GM12878 (cell line): ENCODE results near the gene PITRM1. TPM values are rescaled to one million over a fixed set of nuclear protein-coding genes. Genes with fewer than 3 reads are reported as not detected.

Experiments
- ATAC-seq: fragments of 200-7000 bp; cut with Tn5 transposase; 3 replicates; pipeline ENCODE4 v1.9.1; 2020; ENCODE audit warnings: mild to moderate bottlenecking, moderate library complexity
- BruUV-seq: library from RNA; stranded (reverse); fragments of 400-500 nt; replicated peaks from 2 replicates; lab custom pipeline; 2021; lab: Mats Ljungman, UMichigan
- CTCF ChIA-PET: fragments of 300-600 bp; sonication (Branson Sonifier 250); formaldehyde crosslinking; extraction: SDS; loops from one replicate; lab custom pipeline; 2021; ENCODE audit warnings: inconsistent platforms; lab: Yijun Ruan, JAX
- POLR2A ChIA-PET: fragments of 350-600 bp; formaldehyde crosslinking; extraction: SDS; loops from one replicate; lab custom pipeline; 2021; ENCODE audit warnings: inconsistent platforms; lab: Charles Lee
- RAD21 ChIA-PET: fragments of 300-600 bp; sonication (Branson Sonifier 250); formaldehyde crosslinking; loops from one replicate; lab custom pipeline; 2023; ENCODE audit warnings: antibody characterized with exemption; ENCODE audit not compliant: unreplicated experiment; lab: Charles Lee
- SMC1A ChIA-PET: fragments of 300-600 bp; sonication (Branson Sonifier 250); formaldehyde crosslinking; loops from one replicate; lab custom pipeline; 2023; ENCODE audit not compliant: unreplicated experiment, uncharacterized antibody; lab: Charles Lee
- DNase-seq: peaks from one replicate; pipeline ENCODE4 v3.0.0-alpha.2; 2011; ENCODE audit warnings: low read depth, low spot score
- FAIRE-seq: peaks from 3 replicates; lab custom pipeline; 2011; peaks lifted over from hg19 to GRCh38; lab: Jason Lieb, UNC
- H2AFZ ChIP-seq: 2 replicates; pipeline ENCODE4 v1.6.0; 2011; ENCODE audit warnings: low read depth, low read length, control low read depth; ENCODE audit not compliant: control insufficient read depth
- H3K27ac ChIP-seq: 2 replicates; pipeline ENCODE4 v1.5.1; 2011; ENCODE audit warnings: control low read depth; ENCODE audit not compliant: control insufficient read depth, insufficient read depth
- H3K27me3 ChIP-seq, 2 experiments: replicated peaks in 1 of 2; 2 replicates each; pipeline versions ENCODE4 v1.6.0 to v1.6.1; 2011; ENCODE audit warnings: low read length in 1 of 2; ENCODE audit not compliant: control insufficient read depth in 2 of 2, insufficient read depth in 2 of 2
- H3K36me3 ChIP-seq, 2 experiments: 2 replicates each; pipeline ENCODE4 v1.5.1; 2011; ENCODE audit warnings: low read length in 1 of 2; ENCODE audit not compliant: control insufficient read depth in 2 of 2, insufficient read depth in 2 of 2
- H3K4me1 ChIP-seq: 2 replicates; pipeline ENCODE4 v1.6.1; 2011; ENCODE audit warnings: mild to moderate bottlenecking, low read length, moderate library complexity, mixed read lengths; ENCODE audit not compliant: control insufficient read depth, insufficient read depth
- H3K4me2 ChIP-seq: 2 replicates; pipeline ENCODE4 v1.6.0; 2011; ENCODE audit warnings: control low read depth; ENCODE audit not compliant: control insufficient read depth, insufficient read depth
- H3K4me3 ChIP-seq: fragments of 200-600 bp; sonication (generic); 2 replicates; pipeline ENCODE4 v1.5.1; 2016
- H3K79me2 ChIP-seq: 2 replicates; pipeline ENCODE4 v1.6.0; 2011; ENCODE audit warnings: low read length; ENCODE audit not compliant: control insufficient read depth, insufficient read depth
- H3K9ac ChIP-seq: 2 replicates; pipeline ENCODE4 v1.8.0; 2011; ENCODE audit warnings: low read length, control low read depth, mixed read lengths; ENCODE audit not compliant: control insufficient read depth, insufficient read depth
- H3K9me3 ChIP-seq: replicated peaks from 3 replicates; pipeline ENCODE4 v1.5.1; 2011; ENCODE audit warnings: mild to moderate bottlenecking, low read length; ENCODE audit not compliant: control insufficient read depth, insufficient read depth
- H4K20me1 ChIP-seq: 2 replicates; pipeline ENCODE4 v1.6.0; 2011; ENCODE audit not compliant: control insufficient read depth, insufficient read depth
- BHLHE40 ChIP-seq, 2 experiments: fragments of 450-650 bp in 1 of 2; IDR thresholded peaks; 2 replicates each; pipeline ENCODE4 v1.6.1; 2011 to 2017; ENCODE audit warnings: low read depth in 2 of 2, borderline replicate concordance in 1 of 2, improper control_type of control experiment in 1 of 2, low read length in 1 of 2, mild to moderate bottlenecking in 1 of 2
- MEF2B ChIP-seq: fragments of 450-650 bp; IDR thresholded peaks from 2 replicates; pipeline ENCODE4 v1.6.1; 2018; ENCODE audit warnings: mild to moderate bottlenecking, moderate library complexity; ENCODE audit not compliant: partially characterized antibody, poor library complexity, severe bottlenecking
- NR2F1 ChIP-seq: fragments of 450-650 bp; conservative IDR thresholded peaks from 2 replicates; pipeline ENCODE4 v1.6.1; 2017; ENCODE audit warnings: mild to moderate bottlenecking
- NRF1 ChIP-seq: conservative IDR thresholded peaks from 2 replicates; pipeline ENCODE4 v1.6.1; 2011; ENCODE audit warnings: mild to moderate bottlenecking, low read depth, low read length, improper control_type of control experiment
- POLR2A ChIP-seq: IDR thresholded peaks from 2 replicates; pipeline ENCODE4 v1.6.1; 2011; ENCODE audit warnings: low read depth, mild to moderate bottlenecking, low read length
- RBBP5 ChIP-seq: fragments of 200-600 bp; sonication (generic); conservative IDR thresholded peaks from 2 replicates; pipeline ENCODE4 v1.6.1; 2016
- RELA ChIP-seq: fragments of 450-650 bp; IDR thresholded peaks from 2 replicates; pipeline ENCODE4 v1.8.0; 2014; ENCODE audit warnings: borderline replicate concordance; ENCODE audit not compliant: partially characterized antibody
- RFX5 ChIP-seq: IDR thresholded peaks from 2 replicates; pipeline ENCODE4 v1.6.1; 2011; ENCODE audit warnings: low read depth, low read length, improper control_type of control experiment
- RUNX3 ChIP-seq: IDR thresholded peaks from 2 replicates; pipeline ENCODE4 v1.6.1; 2012; ENCODE audit warnings: low read length, inconsistent platforms
- SMARCA5 ChIP-seq: fragments of 450-650 bp; IDR thresholded peaks from 2 replicates; pipeline ENCODE4 v1.6.1; 2017; ENCODE audit warnings: mild to moderate bottlenecking
- STAT3 ChIP-seq: IDR thresholded peaks from 2 replicates; pipeline ENCODE4 v1.6.1; 2011; ENCODE audit warnings: low read depth, low read length, improper control_type of control experiment
- TARDBP ChIP-seq: IDR thresholded peaks from 2 replicates; pipeline ENCODE4 v1.6.1; 2016; ENCODE audit warnings: borderline replicate concordance
- TBL1XR1 ChIP-seq: IDR thresholded peaks from 2 replicates; pipeline ENCODE4 v1.6.1; 2012; ENCODE audit warnings: low read depth, low read length, improper control_type of control experiment
- ZSCAN29 ChIP-seq: fragments of 450-650 bp; IDR thresholded peaks from 2 replicates; pipeline ENCODE4 v1.6.1; 2017; ENCODE audit warnings: mild to moderate bottlenecking, moderate library complexity
- WGBS: methylation state at CpG from one replicate; pipeline ENCODE4 v1.1.6; 2016; ENCODE audit warnings: low lambda C conversion rate; ENCODE audit not compliant: insufficient replicate concordance, insufficient coverage; ENCODE audit errors: missing lambda C conversion rate; 5-methylcytosine and 5-hydroxymethylcytosine counted together
- in situ Hi-C: fragments of 300-500 bp; cut with MboI; formaldehyde crosslinking; loops from 9 replicates; pipeline ENCODE4 v1.14.3; 2018; ENCODE audit warnings: mixed read lengths
- intact Hi-C: fragments of 100-400 bp; cut with micrococcal nuclease; formaldehyde crosslinking; loops from one replicate; pipeline ENCODE4 v1.14.2; 2022; ENCODE audit not compliant: unreplicated experiment
- polyA plus RNA-seq, 11 experiments: library from polyadenylated mRNA; depleted of rRNA in 4 of 11; unstranded in 6 of 11; stranded (reverse) in 5 of 11; fragments of >200 nt; fragmentation: Nextera tagmentation in 4 of 11; fragmentation: Illumina TruSeq in 1 of 11; extraction: Ambion mirVana in 4 of 11; extraction: Trizol in 1 of 11; gene quantifications; 1 replicate in 1 of 11; 2 replicates in 10 of 11; pipeline versions ENCODE4 v1.2.1 to v1.2.3, GENCODE V29; 2011 to 2016; ENCODE audit warnings: inconsistent platforms in 2 of 11, missing spikeins in 2 of 11, low read depth in 1 of 11
- total RNA-seq, 4 experiments: library from RNA; depleted of rRNA in 3 of 4; stranded (reverse); fragments of >200 nt in 3 of 4; fragmentation: Illumina TruSeq in 1 of 4; extraction: Trizol in 1 of 4; gene quantifications; 2 replicates each; pipeline versions ENCODE4 v1.2.1 to v1.2.3, GENCODE V29; 2013 to 2021
- TF ChIP-seq, protein P1 (sequence below): fragments of 450-650 bp; IDR thresholded peaks from 2 replicates; pipeline ENCODE4 v1.6.1; 2016; ENCODE audit warnings: mild to moderate bottlenecking

PITRM1 gene
- total and polyA plus RNA-seq, 10 of the 15 experiments (the other 5 are each of a cell fraction or from before 2014, with no cell fraction given), result 15.5 to 53.0 (median 45.0) TPM

DNA sequence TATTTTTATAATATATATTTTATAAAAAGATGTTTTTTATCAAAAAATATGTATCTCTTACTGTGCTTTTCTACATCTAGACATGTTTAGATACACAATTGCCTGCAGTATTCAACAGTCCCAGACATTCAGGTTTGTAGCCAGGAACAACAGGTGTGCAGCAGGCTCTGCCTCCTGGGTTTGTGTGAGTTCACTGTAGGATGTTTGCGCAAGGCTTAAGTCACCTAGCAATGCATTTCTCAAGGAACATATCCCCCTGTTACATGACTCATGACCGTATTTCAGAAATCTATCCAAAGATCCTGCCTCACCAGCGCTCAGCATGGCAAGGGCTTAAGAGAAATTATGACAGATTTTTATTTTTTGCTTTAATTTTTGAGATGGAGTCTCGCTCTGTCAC is 41.5 kb downstream of the PITRM1 start:
- SMC1A ChIA-PET, result no interaction called here
- POLR2A ChIA-PET, result no interaction called here
- Histone ChIP-seq H3K4me2 (no peak overlapping the region), H3K4me1 (no peaks in the 10 kb centered on the region), H3K27ac (no peak overlapping the region), H3K9ac (no peak overlapping the region)
- no peak for DNase-seq
- no peak for TF ChIP-seq TARDBP
- no peak for TF ChIP-seq BHLHE40 (IDR thresholded peaks at IDR 0.05; ENCODE audit: borderline replicate concordance in 1 of 2, low read depth in 2 of 2, low read length in 1 of 2)
- TF ChIP-seq SMARCA5, result no peak
- no peak for TF ChIP-seq RUNX3
- TF ChIP-seq NRF1, result no peak
- TF ChIP-seq TBL1XR1, result no peak
- TF ChIP-seq, all 136 proteins: peak for 0
- intact Hi-C loops, result no loop called here
- no peaks in the 10 kb centered on the region for H4K20me1 ChIP-seq
- RAD21 ChIA-PET, result no interaction called here
- no peaks in the 10 kb centered on the region for H3K9me3 ChIP-seq
- FAIRE-seq (no peak), ATAC-seq (no peak)
- WGBS, result 99% methylated on average over 4 of the region's 4 CpGs
- no peak overlapping the region for H2AFZ ChIP-seq
- in situ Hi-C loops, result no loop called here
- no TSS peak for BruUV-seq
- H3K4me3 ChIP-seq, result no peak overlapping the region
- CTCF ChIA-PET, result no interaction called here
- peaks cover 19 to 59% of the 10 kb centered on the region in 2 experiments for H3K36me3 ChIP-seq
- H3K79me2 ChIP-seq, result no peaks in the 10 kb centered on the region
- no peaks in the 10 kb centered on the region for H3K27me3 ChIP-seq

DNA sequence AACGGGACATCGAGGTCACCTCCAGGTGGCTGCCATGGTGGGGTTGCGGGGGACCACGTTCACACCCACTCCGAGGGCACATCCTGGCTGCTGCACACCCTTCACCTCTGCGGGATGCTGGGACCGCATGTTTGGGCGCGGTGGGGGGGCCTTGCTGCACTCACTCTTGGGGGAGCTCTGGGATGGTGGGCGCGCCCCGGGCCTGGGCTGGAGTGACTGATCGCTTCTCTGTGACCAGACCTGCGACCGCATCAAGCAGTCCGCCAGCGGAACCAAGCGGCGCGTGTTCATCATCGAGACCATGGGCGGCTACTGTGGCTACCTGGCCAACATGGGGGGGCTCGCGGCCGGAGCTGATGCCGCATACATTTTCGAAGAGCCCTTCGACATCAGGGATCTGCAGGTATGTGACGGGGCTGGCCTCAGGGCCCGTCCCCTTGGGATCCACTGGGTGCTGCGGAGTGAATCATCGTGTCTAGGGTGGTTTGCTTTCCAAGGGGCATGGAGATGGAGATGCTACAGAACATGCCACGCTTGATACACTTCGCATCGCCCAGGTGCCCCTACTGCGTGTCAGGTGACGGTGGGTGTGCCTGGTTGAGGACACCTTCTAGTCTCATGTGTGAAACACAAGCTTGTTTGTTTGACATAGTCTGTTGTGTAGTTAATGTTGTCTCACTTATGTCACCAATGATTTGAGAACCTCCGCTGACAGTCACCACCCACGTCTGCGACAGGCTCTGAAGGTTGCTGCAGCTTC is 42.8 kb downstream of the PITRM1 start:
- no peaks in the 10 kb centered on the region for H3K4me1 ChIP-seq
- H3K4me2 ChIP-seq, result no peak overlapping the region
- WGBS, result 94% methylated on average over 40 of the region's 40 CpGs
- DNase-seq (no peak), ATAC-seq (no peak), FAIRE-seq (no peak)
- H3K9ac ChIP-seq, result no peak overlapping the region
- no peak overlapping the region for H3K27ac ChIP-seq
- in situ Hi-C loops (no loop called here), intact Hi-C loops (no loop called here)
- no peak overlapping the region for H2AFZ ChIP-seq
- H3K9me3 ChIP-seq, result no peaks in the 10 kb centered on the region
- SMC1A ChIA-PET, result no interaction called here
- peaks cover 21 to 48% of the 10 kb centered on the region in 2 experiments for H3K36me3 ChIP-seq
- H3K27me3 ChIP-seq, result no peaks in the 10 kb centered on the region
- H3K4me3 ChIP-seq, result no peak overlapping the region
- CTCF ChIA-PET, result no interaction called here
- POLR2A ChIA-PET, result no interaction called here
- TF ChIP-seq RFX5, result no peak
- TF ChIP-seq STAT3, result no peak
- TF ChIP-seq RELA, result no peak
- TF ChIP-seq MEF2B, result no peak
- TF ChIP-seq, protein P1, sequence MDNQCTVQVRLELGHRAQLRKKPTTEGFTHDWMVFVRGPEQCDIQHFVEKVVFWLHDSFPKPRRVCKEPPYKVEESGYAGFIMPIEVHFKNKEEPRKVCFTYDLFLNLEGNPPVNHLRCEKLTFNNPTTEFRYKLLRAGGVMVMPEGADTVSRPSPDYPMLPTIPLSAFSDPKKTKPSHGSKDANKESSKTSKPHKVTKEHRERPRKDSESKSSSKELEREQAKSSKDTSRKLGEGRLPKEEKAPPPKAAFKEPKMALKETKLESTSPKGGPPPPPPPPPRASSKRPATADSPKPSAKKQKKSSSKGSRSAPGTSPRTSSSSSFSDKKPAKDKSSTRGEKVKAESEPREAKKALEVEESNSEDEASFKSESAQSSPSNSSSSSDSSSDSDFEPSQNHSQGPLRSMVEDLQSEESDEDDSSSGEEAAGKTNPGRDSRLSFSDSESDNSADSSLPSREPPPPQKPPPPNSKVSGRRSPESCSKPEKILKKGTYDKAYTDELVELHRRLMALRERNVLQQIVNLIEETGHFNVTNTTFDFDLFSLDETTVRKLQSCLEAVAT, result no peak
- no peak for TF ChIP-seq NR2F1
- no peak for TF ChIP-seq ZSCAN29
- peak; percentile 53 for TF ChIP-seq POLR2A
- no peak for TF ChIP-seq RBBP5
- no peaks in the 10 kb centered on the region for H3K79me2 ChIP-seq
- H4K20me1 ChIP-seq, result no peaks in the 10 kb centered on the region
- RAD21 ChIA-PET, result no interaction called here
- no TSS peak for BruUV-seq
